ENCODE measurements around the gene EEPD1.

GRCh38 chr7:36152756-36153570, at the start of gene EEPD1:
- TF ChIP-seq ZBTB21 (CRISPR knock-in tag; IDR thresholded peaks at IDR 0.05; ENCODE audit: borderline replicate concordance): peak; percentile 39; the same call in 1 of the 2 replicates
- TF ChIP-seq, protein P1, sequence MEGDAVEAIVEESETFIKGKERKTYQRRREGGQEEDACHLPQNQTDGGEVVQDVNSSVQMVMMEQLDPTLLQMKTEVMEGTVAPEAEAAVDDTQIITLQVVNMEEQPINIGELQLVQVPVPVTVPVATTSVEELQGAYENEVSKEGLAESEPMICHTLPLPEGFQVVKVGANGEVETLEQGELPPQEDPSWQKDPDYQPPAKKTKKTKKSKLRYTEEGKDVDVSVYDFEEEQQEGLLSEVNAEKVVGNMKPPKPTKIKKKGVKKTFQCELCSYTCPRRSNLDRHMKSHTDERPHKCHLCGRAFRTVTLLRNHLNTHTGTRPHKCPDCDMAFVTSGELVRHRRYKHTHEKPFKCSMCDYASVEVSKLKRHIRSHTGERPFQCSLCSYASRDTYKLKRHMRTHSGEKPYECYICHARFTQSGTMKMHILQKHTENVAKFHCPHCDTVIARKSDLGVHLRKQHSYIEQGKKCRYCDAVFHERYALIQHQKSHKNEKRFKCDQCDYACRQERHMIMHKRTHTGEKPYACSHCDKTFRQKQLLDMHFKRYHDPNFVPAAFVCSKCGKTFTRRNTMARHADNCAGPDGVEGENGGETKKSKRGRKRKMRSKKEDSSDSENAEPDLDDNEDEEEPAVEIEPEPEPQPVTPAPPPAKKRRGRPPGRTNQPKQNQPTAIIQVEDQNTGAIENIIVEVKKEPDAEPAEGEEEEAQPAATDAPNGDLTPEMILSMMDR (IDR thresholded peaks at IDR 0.05): no peak
- no peak for TF ChIP-seq ZNF317 (CRISPR knock-in tag; IDR thresholded peaks at IDR 0.05; ENCODE audit: borderline replicate concordance, low read depth)
- TF ChIP-seq ZNF416 (CRISPR knock-in tag; IDR thresholded peaks at IDR 0.05): no peak
- TF ChIP-seq, protein P2, sequence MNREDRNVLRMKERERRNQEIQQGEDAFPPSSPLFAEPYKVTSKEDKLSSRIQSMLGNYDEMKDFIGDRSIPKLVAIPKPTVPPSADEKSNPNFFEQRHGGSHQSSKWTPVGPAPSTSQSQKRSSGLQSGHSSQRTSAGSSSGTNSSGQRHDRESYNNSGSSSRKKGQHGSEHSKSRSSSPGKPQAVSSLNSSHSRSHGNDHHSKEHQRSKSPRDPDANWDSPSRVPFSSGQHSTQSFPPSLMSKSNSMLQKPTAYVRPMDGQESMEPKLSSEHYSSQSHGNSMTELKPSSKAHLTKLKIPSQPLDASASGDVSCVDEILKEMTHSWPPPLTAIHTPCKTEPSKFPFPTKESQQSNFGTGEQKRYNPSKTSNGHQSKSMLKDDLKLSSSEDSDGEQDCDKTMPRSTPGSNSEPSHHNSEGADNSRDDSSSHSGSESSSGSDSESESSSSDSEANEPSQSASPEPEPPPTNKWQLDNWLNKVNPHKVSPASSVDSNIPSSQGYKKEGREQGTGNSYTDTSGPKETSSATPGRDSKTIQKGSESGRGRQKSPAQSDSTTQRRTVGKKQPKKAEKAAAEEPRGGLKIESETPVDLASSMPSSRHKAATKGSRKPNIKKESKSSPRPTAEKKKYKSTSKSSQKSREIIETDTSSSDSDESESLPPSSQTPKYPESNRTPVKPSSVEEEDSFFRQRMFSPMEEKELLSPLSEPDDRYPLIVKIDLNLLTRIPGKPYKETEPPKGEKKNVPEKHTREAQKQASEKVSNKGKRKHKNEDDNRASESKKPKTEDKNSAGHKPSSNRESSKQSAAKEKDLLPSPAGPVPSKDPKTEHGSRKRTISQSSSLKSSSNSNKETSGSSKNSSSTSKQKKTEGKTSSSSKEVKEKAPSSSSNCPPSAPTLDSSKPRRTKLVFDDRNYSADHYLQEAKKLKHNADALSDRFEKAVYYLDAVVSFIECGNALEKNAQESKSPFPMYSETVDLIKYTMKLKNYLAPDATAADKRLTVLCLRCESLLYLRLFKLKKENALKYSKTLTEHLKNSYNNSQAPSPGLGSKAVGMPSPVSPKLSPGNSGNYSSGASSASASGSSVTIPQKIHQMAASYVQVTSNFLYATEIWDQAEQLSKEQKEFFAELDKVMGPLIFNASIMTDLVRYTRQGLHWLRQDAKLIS (CRISPR knock-in tag; IDR thresholded peaks at IDR 0.05; ENCODE audit: borderline replicate concordance): no peak
- TF ChIP-seq USF2 (CRISPR knock-in tag; IDR thresholded peaks at IDR 0.05): peak; percentile 91
- TF ChIP-seq, protein P3, sequence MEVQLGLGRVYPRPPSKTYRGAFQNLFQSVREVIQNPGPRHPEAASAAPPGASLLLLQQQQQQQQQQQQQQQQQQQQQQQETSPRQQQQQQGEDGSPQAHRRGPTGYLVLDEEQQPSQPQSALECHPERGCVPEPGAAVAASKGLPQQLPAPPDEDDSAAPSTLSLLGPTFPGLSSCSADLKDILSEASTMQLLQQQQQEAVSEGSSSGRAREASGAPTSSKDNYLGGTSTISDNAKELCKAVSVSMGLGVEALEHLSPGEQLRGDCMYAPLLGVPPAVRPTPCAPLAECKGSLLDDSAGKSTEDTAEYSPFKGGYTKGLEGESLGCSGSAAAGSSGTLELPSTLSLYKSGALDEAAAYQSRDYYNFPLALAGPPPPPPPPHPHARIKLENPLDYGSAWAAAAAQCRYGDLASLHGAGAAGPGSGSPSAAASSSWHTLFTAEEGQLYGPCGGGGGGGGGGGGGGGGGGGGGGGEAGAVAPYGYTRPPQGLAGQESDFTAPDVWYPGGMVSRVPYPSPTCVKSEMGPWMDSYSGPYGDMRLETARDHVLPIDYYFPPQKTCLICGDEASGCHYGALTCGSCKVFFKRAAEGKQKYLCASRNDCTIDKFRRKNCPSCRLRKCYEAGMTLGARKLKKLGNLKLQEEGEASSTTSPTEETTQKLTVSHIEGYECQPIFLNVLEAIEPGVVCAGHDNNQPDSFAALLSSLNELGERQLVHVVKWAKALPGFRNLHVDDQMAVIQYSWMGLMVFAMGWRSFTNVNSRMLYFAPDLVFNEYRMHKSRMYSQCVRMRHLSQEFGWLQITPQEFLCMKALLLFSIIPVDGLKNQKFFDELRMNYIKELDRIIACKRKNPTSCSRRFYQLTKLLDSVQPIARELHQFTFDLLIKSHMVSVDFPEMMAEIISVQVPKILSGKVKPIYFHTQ (CRISPR knock-in tag; IDR thresholded peaks at IDR 0.05): no peak
- no peak for TF ChIP-seq JUN (CRISPR knock-in tag; IDR thresholded peaks at IDR 0.05)
- TF ChIP-seq NFYB (CRISPR knock-in tag; conservative IDR thresholded peaks at IDR 0.05; ENCODE audit: low read depth): no peak
- no peak for TF ChIP-seq SMAD3 (CRISPR knock-in tag; IDR thresholded peaks at IDR 0.05; ENCODE audit: borderline replicate concordance)
